Vagina (tissue), 2 donors: ENCODE measurements around the gene GPC5.

ENCODE experiments used
- CTCF ChIP-seq, 3 experiments: fragments of 450-650 bp in 2 of 3; fragments of 200-600 bp in 1 of 3; sonication (generic) in 1 of 3; IDR thresholded peaks; one replicate each; pipeline ENCODE4 v1.5.1; 2017 to 2019; ENCODE audit warnings: antibody characterized with exemption in 3 of 3, mild to moderate bottlenecking in 2 of 3, moderate library complexity in 2 of 3
- POLR2A ChIP-seq, 2 donors: fragments of 450-650 bp; IDR thresholded peaks; one replicate each; pipeline ENCODE4 v1.6.1; 2017; ENCODE audit warnings: antibody characterized with exemption in 2 of 2, mild to moderate bottlenecking in 2 of 2, moderate library complexity in 2 of 2

GRCh38 chr13:91351123-91351522, 47.3 kb upstream of the GPC5 start:
- TF ChIP-seq POLR2A (IDR thresholded peaks at IDR 0.05), result no peak
- no peak for TF ChIP-seq CTCF (IDR thresholded peaks at IDR 0.05)
